ENCODE measurements around the gene MELTF. TPM values are rescaled to one million over a fixed set of nuclear protein-coding genes. Genes with fewer than 3 reads are reported as not detected.

The MELTF gene
- total and polyA plus RNA-seq, 9 donors, result 6.1 to 25.6 (median 11.9) TPM

DNA sequence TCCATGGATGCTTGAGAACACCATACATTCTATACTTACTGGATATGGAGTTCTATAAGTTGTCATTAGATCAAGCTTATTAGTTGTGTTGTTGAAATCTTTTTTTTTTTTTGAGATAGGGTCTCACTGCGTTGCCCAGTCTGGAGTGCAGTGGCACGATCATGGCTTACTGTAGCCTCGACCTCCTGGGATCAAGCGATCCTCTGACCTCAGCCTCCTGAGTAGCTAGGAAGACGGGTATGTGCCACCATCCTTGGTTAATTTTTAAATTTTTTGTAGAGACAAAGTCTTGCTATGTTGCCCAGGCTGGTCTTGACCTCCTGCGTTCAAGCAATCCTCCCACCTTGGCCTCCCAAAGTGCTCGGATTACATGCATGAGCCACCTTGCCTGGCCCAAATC, 74.8 kb downstream of the MELTF start:
- DNase-seq, result no peak
- H3K4me1 ChIP-seq (ENCODE audit: control insufficient read depth, insufficient read depth, low read length), result no peaks in the 10 kb centered on the region
- 90% methylated on average over 3 of the region's 7 CpGs for WGBS (ENCODE audit: insufficient coverage)

More for the DNA sequence above, 74.8 kb downstream of the MELTF start:
- Histone ChIP-seq H3K4me3 (ENCODE audit: low read length) (no peak overlapping the region), H3K36me3 (ENCODE audit: control insufficient read depth, insufficient read depth, low read length) (no peaks in the 10 kb centered on the region), H3K27me3 (ENCODE audit: control insufficient read depth, insufficient read depth, low read length) (no peaks in the 10 kb centered on the region), H3K27ac (ENCODE audit: low read length) (no peak overlapping the region), H3K9me3 (replicated peaks; ENCODE audit: control insufficient read depth, low read depth, low read length) (no peaks in the 10 kb centered on the region)

Other genes with a start within 250 kb of the MELTF start
- gene SENP5, start 161.9 kb downstream of the MELTF start, total RNA-seq, result 27.7 TPM
- 10 to 100 TPM; 13.6 to 22.9 (median 17.6) TPM for gene SENP5, start 161.9 kb downstream of the MELTF start, polyA plus RNA-seq (ENCODE audit: insufficient read depth in 1 of 8, insufficient read length in 8 of 8, low replicate concordance in 1 of 8)
- 50.7 TPM for gene NCBP2, start 87.3 kb downstream of the MELTF start, total RNA-seq
- 10 to 100 TPM; 66.7 to 87.2 (median 75.2) TPM for gene NCBP2, start 87.3 kb downstream of the MELTF start, polyA plus RNA-seq (ENCODE audit: insufficient read depth in 1 of 8, insufficient read length in 8 of 8, low replicate concordance in 1 of 8)
- 0.84 TPM for gene PIGZ, start 61.0 kb downstream of the MELTF start, total RNA-seq
- 1 to 10 TPM in 3 of 8 donors, under 1 TPM in 5; 0.55 to 3.4 (median 0.85) TPM for gene PIGZ, start 61.0 kb downstream of the MELTF start, polyA plus RNA-seq (ENCODE audit: insufficient read depth in 1 of 8, insufficient read length in 8 of 8, low replicate concordance in 1 of 8)

All from muscle of leg (tissue), 11 donors.